GM18498 (cell line): ENCODE results near the gene GBP7.
"Not testable (repeated sequence)": the region's sequence is repeated elsewhere in the genome, so short reads cannot be mapped to it uniquely, and the experiment has no call there.

Experiments used
- ATAC-seq: cut with Tn5 transposase; IDR thresholded peaks from one replicate; pipeline ENCODE4 v1.9.1; 2021; ENCODE audit warnings: mild to moderate bottlenecking, moderate library complexity; ENCODE audit not compliant: unreplicated experiment

GBP7 gene

DNA sequence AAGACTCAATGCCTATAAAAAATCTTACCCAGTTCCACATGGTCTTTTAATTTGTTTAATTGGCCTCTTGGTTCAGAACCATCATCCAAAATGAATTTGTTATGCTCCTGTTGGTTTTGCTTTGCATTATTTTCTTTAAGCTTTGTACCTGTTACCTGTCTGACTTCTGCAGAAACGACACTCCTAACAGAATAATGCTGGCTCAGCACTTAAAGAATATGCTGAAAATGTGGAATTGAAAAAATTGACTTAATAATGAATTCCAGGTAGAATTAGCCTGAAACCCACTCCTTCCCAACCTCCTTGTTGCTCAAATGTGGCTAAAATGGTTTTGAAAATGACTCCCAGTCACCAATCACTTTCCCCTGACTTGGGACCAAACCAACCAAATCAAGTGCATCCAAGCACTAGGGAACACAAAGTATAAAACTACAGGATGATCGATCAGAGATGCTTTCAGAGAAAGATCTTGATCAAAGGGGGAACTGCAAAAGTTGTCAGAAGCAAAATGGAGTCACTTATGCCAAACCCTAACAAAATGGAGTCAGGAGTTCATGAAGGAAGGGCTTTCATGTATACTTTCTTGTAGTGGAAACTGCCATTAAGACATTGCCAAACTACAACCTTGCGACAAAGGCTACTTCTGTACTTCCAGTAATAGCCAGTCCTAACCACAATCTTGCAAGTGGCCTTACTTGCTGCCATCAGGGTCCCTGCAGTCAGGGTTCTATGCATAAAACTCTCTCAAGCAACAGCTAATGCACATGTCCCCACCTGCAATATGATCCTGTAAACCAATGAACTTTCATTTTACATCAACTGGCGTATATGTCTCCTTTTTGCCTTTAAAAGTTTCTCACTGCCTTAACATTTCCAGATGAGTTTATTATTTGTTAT, 5.4 kb downstream of the GBP7 start:
- no peak for ATAC-seq

DNA sequence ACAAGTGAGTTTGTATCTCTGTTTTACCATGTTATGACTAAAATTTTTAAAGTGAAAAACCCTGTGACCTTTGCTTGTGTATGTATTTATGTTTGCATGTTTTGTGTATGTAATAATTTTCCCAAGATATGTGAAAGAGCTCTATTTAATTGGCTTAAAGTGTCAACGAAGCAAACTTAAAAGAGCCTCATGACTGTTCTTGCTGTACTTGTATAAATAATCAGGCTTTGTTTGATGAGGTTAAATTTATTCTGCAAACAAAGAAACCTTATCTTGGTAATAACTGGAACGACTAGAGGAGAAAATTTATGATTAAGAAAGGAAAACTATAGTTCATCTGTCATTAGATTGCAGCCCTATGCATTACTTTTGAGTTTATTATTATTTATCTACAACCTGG, 6.6 kb downstream of the GBP7 start:
- no peak for ATAC-seq

DNA sequence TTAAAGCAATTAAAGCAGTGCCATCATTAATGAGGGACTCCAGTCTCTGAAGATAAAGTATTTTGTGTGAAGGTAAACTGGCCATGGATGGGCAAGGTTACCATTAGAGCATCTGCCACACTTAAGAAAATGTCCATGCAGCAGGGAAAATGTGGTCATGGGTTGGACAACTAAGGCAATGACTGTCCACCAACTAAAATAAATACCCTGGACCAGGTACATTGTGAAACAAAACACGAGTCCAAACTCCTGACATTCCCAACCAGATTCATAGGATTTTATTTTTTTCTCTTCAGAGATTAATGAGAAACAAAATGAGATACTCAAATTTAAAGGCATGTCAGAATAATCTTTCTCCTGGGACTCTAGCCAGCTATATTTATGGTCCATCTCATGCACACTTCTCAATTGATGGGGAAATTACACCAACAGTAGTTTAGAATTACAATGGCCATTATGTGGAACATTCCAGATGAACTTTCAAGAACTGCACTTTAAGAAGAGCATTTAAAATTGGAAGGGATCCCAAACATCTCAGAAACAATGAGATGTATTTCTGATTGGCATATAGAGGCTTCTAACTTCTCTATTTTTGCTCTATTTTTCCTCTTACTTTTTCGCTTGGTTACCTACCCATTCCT, 8.1 kb downstream of the GBP7 start:
- no peak for ATAC-seq

DNA sequence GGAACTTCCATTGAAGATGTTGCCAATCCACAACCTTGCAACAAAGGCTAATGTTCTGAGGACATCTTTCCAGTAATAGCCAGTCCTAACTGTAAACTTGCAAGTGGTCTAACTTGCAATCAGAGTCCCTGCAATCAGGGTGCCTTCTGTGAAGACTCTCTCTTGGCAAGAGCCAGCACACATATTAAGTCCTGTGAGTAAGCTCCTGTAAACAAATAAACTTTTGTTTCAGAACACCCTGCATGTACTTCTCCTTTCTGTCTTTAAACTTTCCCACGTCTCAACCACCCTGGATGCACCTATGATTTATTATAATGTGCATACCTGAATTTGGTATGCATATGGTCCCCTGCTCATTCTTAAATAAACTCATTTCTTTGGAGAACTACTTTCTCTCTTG, 9.1 kb downstream of the GBP7 start:
- no peak for ATAC-seq

DNA sequence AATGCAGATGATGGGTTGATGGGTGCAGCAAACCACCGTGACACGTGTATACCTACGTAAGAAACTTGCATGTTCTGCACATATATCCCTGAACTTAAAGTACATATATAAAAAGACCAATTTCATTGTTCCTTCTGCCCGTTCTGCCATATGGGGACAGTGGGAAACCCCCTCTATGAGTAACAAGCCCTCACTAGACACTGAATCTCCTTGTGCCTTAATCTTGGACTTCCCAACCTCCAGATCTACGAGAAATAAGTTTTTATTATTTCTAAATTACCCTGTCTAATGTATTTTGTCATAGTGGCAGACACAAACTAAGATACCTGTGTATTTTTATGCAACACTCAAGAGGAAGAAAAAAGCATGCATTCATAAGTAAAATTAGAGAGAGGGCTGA, 10.0 kb downstream of the GBP7 start:
- ATAC-seq = no peak

DNA sequence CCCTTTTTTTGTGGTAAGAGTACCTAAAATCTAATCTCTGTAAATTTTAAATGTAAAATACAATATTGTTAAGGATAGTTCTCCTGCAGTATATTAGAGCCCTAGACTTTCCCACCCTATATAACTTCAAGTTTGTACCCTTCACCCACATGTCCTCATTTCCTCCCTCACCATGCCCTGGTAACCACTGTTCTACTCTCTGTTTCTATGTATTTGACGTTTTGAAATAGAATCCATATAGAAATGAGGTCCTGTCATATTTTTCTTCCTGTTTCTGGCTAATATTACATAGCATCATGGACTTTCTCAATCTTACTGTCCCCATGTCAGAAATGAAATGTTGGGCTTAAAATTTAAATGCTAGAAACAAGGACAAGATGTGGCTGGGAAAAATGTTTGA, 24.8 kb downstream of the GBP7 start:
- no peak for ATAC-seq

DNA sequence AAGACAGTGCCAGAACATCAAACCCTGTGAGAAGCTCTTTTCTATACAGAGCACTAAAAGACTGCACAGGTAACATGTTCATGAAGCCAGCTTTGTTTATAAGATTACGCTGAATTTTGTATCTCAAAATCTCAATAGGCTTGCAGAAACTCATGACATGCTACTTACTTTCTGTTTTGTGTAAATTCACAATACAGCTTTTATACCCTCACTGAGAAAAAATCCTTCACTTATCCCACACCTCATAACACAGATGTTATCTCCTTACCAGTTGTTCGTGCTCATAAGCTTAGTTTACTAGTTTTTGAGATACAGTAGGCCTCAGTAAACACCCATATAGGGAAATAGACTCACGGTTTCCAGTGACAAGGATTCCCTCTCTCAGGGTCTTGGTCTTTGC, 25.8 kb downstream of the GBP7 start:
- no peak for ATAC-seq

DNA sequence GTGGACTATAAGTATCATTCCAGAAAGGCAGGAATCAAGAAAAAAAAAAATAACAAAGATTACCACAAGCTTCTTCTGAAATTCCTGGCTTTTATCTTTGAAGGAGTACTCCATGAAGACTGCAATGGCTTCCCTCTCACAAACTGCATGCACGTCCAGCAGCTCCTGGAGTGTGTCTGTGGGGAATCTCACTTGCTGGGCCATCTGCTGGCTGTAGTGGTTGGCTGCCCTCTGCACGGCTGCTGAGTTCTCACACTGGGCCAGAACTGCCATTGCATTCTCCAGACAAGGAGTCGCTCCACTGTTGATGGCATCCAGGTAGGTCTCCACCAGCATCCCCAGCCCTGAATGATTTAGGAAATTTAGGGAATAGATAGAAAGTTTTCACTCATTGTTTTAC, 26.6 kb downstream of the GBP7 start:
- ATAC-seq = no peak

DNA sequence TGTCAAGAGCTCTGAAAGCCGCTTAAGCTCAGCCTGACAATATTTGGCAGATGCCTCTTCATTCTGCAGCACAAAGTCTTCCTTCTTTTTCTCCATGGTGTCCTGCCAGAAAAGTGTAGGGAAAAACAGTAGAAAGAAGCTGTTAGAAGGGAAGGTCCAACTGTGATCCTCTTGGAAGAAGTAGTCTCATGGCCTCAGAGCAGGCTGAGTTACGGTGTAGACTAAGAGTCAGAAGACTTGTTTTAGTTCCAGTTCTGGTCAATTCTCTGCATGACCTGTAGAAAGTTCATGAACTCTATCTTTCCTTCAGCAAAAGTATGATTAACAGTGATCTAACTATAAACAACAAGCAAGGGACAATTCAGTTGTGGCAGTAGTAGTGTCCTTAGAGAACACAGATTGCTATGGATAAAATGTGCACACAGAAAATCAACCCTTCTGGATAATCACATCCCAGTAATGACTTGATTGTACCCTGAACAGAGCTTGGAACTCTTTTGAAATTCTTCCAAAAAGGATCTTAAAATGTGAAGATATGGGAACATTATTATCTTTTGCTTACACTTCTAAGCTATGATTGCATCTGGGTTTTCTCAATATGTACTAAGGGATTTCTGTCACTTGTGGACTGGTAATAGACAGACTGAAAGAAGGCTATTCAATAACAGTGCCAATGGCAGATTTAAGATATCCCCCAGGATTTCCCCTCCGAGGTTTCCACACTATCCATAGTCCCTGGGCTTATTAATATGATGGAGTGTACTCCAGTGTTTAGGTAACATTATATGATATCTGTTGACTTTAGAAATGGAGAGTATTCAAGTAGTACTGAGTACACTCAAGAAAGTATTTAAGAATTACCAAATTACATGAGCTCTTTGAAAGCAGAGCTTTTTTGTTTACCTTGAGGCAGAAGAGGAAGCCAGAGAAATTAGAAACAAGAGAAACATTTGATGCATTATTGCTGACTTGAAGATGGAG, 27.8 kb downstream of the GBP7 start:
- no peak for ATAC-seq

DNA sequence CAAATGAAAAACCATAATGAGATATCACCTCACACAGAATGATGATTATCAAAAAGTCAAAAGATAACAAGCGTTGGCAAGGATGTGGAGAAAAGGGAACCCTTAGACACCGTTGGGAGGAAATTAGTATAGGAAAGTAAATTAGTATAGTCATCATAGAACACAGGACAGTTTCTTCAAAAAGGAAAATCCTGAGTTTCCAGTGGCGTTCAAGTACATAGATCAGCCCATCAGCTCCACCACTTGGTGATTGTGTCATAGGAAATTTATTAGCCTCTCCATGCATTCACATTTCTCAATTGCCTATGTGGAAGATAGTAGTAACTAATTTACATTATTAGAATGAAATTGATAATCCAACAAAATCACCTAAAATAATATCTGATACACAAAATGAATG, 29.1 kb downstream of the GBP7 start:
- no peak for ATAC-seq

DNA sequence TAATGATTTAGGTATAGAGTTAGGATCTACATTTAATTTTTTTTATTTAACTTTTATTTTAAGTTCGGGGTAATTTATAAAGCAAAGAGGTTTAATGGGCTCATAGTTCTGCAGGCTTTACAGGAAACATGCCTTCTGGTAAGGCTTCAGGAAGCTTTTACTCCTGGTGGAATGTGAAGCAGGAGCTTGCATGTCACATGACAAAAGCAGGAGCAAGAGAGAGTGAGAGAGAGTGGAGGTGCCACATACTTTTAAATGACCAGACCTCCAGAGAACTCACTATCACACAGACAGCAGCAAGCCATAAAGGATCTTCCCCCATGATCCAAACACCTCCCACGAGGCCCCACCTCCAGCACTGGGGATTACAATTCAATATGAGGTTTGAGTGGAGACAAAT, 32.3 kb downstream of the GBP7 start:
- ATAC-seq = no peak

DNA sequence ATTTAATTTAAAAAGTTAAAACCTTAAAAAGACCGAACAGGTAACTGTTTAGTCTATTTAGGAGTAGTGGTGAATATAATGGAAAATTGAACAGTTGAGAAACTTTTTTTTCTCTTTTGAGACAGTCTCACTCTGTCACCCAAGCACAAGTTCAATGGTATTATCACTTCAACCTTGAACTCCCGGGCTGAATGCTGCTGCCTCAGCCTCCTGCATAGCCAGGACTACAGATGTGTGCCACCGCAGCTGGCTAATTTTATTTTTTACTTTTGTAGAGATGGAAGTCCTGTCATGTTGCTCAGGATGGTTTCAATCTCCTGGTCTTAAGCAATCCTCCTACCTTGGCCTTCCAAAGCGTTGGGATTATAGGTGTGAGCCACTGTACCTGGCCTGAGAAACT, 33.6 kb downstream of the GBP7 start:
- no peak for ATAC-seq

DNA sequence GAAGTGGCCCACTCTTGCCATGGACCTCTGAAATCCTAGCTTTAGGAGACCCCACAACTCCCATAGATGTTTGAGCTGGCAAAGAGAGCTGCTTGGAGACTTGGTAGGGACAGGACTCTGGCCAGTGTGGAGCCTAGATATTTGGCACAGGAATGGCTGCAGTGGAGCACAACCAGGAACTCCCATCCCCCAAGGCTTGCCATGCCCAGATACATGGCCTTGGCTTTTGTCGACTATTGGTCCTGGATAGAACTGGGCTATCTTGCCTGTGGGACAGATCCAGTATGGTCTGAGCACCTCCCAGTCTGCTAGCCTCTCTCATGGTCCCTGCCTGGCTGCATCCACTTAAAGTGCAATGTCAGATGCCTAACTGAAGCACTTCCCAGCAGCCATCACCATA, 42.1 kb downstream of the GBP7 start:
- ATAC-seq = no peak

DNA sequence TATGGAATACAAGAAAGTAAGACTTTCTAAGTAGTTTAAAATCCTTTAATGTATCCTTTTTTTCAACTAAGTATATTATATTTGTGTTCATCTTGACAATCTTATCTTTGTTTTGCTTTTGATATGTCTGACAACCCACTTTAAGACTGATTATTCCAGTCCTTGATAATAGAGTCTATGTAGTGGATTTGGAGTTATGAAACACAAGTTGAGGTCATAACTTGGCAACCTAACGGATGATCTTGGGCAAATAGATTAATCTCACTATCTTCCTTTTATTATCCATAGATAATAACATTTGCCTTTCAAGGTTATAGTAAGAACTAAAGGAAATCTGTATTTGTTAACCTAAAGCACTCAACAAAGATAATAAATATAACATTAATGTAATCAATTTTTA, 45.1 kb downstream of the GBP7 start:
- ATAC-seq = no peak

DNA sequence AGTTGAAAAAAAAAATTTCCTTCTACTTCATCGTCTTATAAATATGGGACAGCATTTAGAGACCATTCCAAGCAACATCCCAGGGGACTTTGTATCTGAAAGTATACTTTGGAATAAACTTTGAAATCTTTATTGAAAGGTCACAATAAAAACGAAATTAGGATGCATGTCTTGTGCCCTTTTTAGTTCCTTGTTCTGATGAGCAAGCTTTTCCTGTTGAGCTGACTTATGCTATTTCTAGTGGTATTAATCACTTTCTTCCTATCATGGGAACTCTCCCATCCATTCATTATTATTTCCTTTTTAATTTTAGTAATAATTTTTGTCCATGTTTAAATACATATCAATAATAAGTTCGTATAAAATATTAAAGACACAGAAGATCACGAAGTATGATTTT, 45.9 kb downstream of the GBP7 start:
- no peak for ATAC-seq

DNA sequence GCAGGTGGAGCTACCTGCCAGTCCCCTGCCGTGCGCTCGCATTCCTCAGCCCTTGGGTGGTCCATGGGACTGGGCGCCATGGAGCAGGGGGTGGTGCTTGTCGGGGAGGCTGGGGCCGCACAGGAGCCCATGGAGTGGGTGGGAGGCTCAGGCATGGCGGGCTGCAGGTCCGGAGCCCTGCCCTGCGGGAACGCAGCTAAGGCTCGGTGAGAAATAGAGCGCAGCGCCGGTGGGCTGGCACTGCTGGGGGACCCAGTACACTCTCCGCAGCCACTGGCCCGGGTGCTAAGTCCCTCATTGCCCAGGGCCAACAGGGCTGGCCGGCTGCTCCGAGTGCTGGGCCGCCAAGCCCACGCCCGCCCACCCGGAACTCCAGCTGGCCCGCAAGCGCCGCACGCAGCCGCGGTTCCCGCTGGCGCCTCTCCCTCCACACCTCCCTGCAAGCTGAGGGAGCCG, 47.8 kb downstream of the GBP7 start:
- not testable (repeated sequence) for ATAC-seq

DNA sequence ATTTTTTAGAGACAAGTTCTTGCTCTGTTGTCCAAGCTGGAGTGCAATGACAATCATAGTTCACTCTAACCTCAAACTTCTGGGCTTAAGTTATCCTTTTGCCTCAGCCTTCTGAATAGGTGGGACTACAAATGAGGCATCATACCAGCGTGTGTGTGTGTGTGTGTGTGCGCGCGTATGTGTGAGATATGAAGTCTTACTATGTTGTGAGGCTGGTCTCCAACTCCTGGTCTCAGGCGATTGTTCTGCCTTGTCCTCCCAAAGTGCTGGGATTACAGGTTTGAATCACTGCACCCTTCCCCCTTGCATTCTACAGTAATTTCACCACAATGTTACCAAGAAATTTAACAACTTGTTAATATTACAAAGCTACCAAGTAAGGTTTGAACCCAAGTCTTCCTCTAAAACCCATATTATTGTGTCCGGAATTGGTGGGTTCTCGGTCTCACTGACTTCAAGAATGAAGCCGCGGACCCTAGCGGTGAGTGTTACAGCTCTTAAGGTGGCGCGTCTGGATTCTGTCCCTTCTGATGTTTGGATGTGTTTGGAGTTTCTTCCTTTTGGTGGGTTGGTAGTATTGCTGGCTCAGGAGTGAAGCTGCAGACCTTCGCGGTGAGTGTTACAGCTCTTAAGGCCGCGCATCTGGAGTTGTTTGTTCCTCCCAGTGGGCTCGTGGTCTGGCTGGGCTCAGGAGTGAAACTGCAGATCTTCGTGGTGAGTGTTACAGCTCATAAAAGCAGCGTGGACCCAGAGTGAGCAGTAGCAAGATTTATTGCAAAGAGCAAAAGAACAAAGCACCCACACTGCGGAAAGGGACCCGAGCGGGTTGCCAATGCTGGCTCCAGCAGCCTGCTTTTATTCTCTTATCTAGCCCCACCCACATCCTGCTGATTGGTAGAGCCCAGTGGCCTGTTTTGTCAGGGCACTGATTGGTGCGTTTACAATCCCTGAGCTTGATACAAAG, 48.9 kb downstream of the GBP7 start:
- peak; percentile 14 for ATAC-seq

DNA sequence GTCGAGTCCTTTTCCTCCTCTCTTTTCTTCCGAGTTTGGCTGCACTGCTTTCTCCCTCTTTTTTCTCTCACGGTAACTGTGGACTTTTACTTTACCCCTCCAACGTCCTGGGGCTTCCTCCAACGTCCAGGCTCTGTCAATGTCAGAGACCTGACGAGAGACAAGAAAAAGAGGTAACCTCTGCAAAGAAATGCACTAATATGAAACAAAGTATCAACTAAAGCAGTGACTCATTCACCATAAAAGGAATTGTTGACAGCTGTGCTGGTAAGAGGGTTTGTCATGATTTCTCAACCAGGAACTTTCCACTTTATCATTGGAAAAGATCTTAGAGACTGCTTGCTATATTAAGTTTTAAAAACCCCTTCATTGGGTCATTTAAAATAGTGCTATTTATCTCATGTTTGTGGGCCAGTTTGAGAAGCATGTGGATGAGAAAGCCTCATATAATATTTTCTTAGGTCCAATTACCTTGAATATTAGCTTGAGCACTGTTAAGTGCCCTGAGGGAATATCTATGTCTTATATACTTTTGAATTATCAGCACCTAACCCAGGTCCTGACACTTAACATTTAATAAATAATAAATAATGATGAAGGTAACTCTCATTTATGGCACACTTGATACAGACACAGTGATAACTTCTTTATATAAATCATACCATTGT, 49.8 kb downstream of the GBP7 start, which contains the start of gene GBP2:
Gene GBP2 (minus strand): TSS at position 202 of the 668 bp plus-strand sequence. CDS start 4,148 bp downstream, outside the sequence.
- ATAC-seq = peak; percentile 77

DNA sequence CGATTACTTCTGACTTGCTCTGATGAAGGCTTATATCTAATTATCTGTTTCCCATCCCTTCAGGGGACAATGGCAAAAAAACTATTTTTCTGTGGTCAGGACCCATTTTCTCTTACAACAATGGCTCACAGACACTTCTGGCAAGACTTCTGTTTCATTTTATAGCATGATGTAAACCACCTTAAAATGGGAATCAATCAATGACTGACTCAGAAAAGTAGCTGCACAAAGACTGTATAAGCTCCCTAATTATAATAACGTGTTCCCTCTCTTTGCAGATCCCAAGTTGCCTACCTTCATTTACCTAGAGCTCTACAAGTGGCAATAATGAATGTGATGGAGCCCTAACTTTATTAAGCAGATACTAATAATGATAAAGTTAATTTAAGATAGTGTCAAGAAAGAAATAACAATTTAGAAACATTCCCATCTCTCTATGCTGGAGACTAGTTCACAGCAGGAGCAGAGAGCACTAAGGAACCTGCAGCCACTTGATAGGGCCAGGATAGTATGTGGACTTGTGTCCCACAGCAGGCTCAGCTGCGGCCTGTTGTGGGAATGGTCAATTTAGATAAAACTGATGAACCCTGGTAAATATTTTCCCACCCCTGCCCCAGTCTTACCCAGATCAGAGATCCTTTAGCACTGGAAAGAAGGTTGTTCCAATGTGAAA, 50.4 kb downstream of the GBP7 start:
- peak; percentile 23 for ATAC-seq
